ENCODE measurements around the gene TYMS. TPM values are rescaled to one million over a fixed set of nuclear protein-coding genes. Genes with fewer than 3 reads are reported as not detected.

Gene TYMS
- total RNA-seq, 4 donors from 2014 or later = 1.1 to 6.1 (median 3.6) TPM

- H3K27ac ChIP-seq = no peak overlapping the region
- H3K4me1 ChIP-seq = peaks cover 0 to 13% (median 0%) of the 10 kb centered on the region in 3 donors
- ATAC-seq = no peak
- no peaks in the 10 kb centered on the region for H3K27me3 ChIP-seq
- no peak for TF ChIP-seq EP300 (IDR thresholded peaks at IDR 0.05)
- TF ChIP-seq CTCF (IDR thresholded peaks at IDR 0.05) = no peak
- TF ChIP-seq POLR2A (IDR thresholded peaks at IDR 0.05) = no peak
- TF ChIP-seq POLR2AphosphoS5 (IDR thresholded peaks at IDR 0.05) = no peak
- no peaks in the 10 kb centered on the region for H3K36me3 ChIP-seq
- no peak overlapping the region for H3K4me3 ChIP-seq
- WGBS, 2 donors (ENCODE audit: low coverage in 1 of 2) = 80 to 82% methylated on average over 5 of the region's 5 CpGs
- H3K9me3 ChIP-seq = no peaks in the 10 kb centered on the region
Measured at GRCh38 chr18:618618-619017, 38.8 kb upstream of the TYMS start.

- peak; percentile 60 for ATAC-seq
- Histone ChIP-seq H3K4me3 (no peak overlapping the region), H3K9me3 (no peaks in the 10 kb centered on the region), H3K36me3 (no peaks in the 10 kb centered on the region), H3K27me3 (no peaks in the 10 kb centered on the region), H3K27ac (no peak overlapping the region), H3K4me1 (peaks cover 0 to 15% (median 0%) of the 10 kb centered on the region in 3 donors)
- 45 to 62% methylated on average over 3 of the region's 7 CpGs for WGBS, 2 donors (ENCODE audit: low coverage in 1 of 2)
- TF ChIP-seq EP300 (IDR thresholded peaks at IDR 0.05) (no peak), POLR2AphosphoS5 (IDR thresholded peaks at IDR 0.05) (no peak), POLR2A (IDR thresholded peaks at IDR 0.05) (no peak), CTCF (IDR thresholded peaks at IDR 0.05) (no peak)
Measured at GRCh38 chr18:621291-622043, 36.0 kb upstream of the TYMS start.

- Histone ChIP-seq H3K9me3 (no peaks in the 10 kb centered on the region), H3K27me3 (no peaks in the 10 kb centered on the region), H3K4me3 (no peak overlapping the region), H3K27ac (no peak overlapping the region), H3K36me3 (no peaks in the 10 kb centered on the region), H3K4me1 (peaks cover 0 to 18% (median 0%) of the 10 kb centered on the region in 3 donors)
- no peak for ATAC-seq
- TF ChIP-seq POLR2A (IDR thresholded peaks at IDR 0.05) (no peak), POLR2AphosphoS5 (IDR thresholded peaks at IDR 0.05) (no peak), EP300 (IDR thresholded peaks at IDR 0.05) (no peak), CTCF (IDR thresholded peaks at IDR 0.05) (no peak)
- WGBS, 2 donors (ENCODE audit: low coverage in 1 of 2) = 79 to 82% methylated on average over 6 of the region's 6 CpGs
Measured at GRCh38 chr18:622289-622688, 35.2 kb upstream of the TYMS start.

GRCh38 chr18:623761-624620 is 33.5 kb upstream of the TYMS start:
- ATAC-seq = peak; percentile 41
- Histone ChIP-seq H3K27me3 (no peaks in the 10 kb centered on the region), H3K4me1 (peaks cover 0 to 25% (median 0%) of the 10 kb centered on the region in 3 donors), H3K9me3 (no peaks in the 10 kb centered on the region), H3K27ac (no peak overlapping the region), H3K36me3 (no peaks in the 10 kb centered on the region), H3K4me3 (no peak overlapping the region)
- 33 to 54% methylated on average over 9 to 11 of the region's 11 CpGs for WGBS, 2 donors (ENCODE audit: low coverage in 1 of 2)
- TF ChIP-seq CTCF (IDR thresholded peaks at IDR 0.05) (peak; percentile 45 to 77 (median 62)), POLR2AphosphoS5 (IDR thresholded peaks at IDR 0.05) (no peak)
